HG02798 (cell line): Measurements from ENCODE around the gene SRPK3.

Experiments
- ATAC-seq: cut with Tn5 transposase; IDR thresholded peaks from one replicate; pipeline ENCODE4 v1.9.1; 2021; ENCODE audit warnings: mild to moderate bottlenecking; ENCODE audit not compliant: unreplicated experiment, poor library complexity

The SRPK3 gene

GRCh38 chrX:153828723-153829548, 48.1 kb downstream of the SRPK3 start:
- no peak for ATAC-seq

GRCh38 chrX:153829549-153829798, 48.6 kb downstream of the SRPK3 start:
- no peak for ATAC-seq

GRCh38 chrX:153829799-153830639, 49.2 kb downstream of the SRPK3 start, which contains the start of gene PDZD4:
Gene PDZD4, minus strand, starts transcription at chrX:153830544. Its CDS starts 246 bp downstream, at chrX:153830298.
- ATAC-seq = no peak

- no peak for ATAC-seq
Measured at GRCh38 chrX:153830640-153831428, 50.0 kb downstream of the SRPK3 start.

GRCh38 chrX:153831429-153832150, 50.7 kb downstream of the SRPK3 start:
- no peak for ATAC-seq

GRCh38 chrX:153832728-153833127, 51.9 kb downstream of the SRPK3 start:
- no peak for ATAC-seq
